Measurements from ENCODE around the gene PRKG2.

GRCh38 chr4:81213671-81214070 lies 1.4 kb downstream of the PRKG2 start:
- TF ChIP-seq, protein P1, sequence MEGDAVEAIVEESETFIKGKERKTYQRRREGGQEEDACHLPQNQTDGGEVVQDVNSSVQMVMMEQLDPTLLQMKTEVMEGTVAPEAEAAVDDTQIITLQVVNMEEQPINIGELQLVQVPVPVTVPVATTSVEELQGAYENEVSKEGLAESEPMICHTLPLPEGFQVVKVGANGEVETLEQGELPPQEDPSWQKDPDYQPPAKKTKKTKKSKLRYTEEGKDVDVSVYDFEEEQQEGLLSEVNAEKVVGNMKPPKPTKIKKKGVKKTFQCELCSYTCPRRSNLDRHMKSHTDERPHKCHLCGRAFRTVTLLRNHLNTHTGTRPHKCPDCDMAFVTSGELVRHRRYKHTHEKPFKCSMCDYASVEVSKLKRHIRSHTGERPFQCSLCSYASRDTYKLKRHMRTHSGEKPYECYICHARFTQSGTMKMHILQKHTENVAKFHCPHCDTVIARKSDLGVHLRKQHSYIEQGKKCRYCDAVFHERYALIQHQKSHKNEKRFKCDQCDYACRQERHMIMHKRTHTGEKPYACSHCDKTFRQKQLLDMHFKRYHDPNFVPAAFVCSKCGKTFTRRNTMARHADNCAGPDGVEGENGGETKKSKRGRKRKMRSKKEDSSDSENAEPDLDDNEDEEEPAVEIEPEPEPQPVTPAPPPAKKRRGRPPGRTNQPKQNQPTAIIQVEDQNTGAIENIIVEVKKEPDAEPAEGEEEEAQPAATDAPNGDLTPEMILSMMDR (IDR thresholded peaks at IDR 0.05), result no peak
- no peak for TF ChIP-seq POLR2A (IDR thresholded peaks at IDR 0.05)

Data from lower leg skin (tissue), 3 donors.